ENCODE data around the gene OSBPL7.

- TF ChIP-seq CTCF (IDR thresholded peaks at IDR 0.05) (peak; percentile 96 to 99 (median 98)), POLR2AphosphoS5 (IDR thresholded peaks at IDR 0.05) (peak in 2 of 4 donors; percentile 48 to 57), EP300 (IDR thresholded peaks at IDR 0.05) (no peak)
Measured at GRCh38 chr17:47840742-47841487, 19.3 kb upstream of the OSBPL7 start, which contains the start of gene SCRN2.

Data from sigmoid colon (tissue), 4 donors.